HEK293 (cell line): ENCODE results near the gene GPR119.

Source experiments
- CTCF ChIA-PET: fragments of 350-600 bp; formaldehyde crosslinking; extraction: SDS; loops from one replicate; lab custom pipeline; 2021; ENCODE audit warnings: antibody characterized with exemption; lab: Yijun Ruan, JAX
- POLR2A ChIA-PET: fragments of 300-600 bp; formaldehyde crosslinking; extraction: SDS; loops from one replicate; lab custom pipeline; 2020; ENCODE audit warnings: antibody characterized with exemption, inconsistent platforms; lab: Yijun Ruan, JAX
- H3K27ac ChIP-seq: fragments of 200-500 bp; sonication (Bioruptor generic); 2 replicates; pipeline ENCODE4 v1.5.1; 2014; ENCODE audit warnings: low read depth, low read length, control low read depth, inconsistent platforms; ENCODE audit errors: extremely low read depth
- H3K36me3 ChIP-seq, 2 experiments: fragments of 200-500 bp in 1 of 2; sonication (Bioruptor generic) in 1 of 2; 1 replicate in 1 of 2; 2 replicates in 1 of 2; pipeline ENCODE4 v1.5.1; 2014 to 2017; ENCODE audit warnings: inconsistent platforms in 2 of 2, low read length in 2 of 2; ENCODE audit not compliant: control insufficient read depth in 2 of 2, insufficient read depth in 1 of 2
- H3K4me1 ChIP-seq: fragments of 200-500 bp; sonication (Bioruptor generic); 2 replicates; pipeline ENCODE4 v1.5.1; 2014; ENCODE audit warnings: mild to moderate bottlenecking, low read length, inconsistent platforms; ENCODE audit not compliant: control insufficient read depth, insufficient read depth
- H3K4me3 ChIP-seq: 2 replicates; pipeline ENCODE4 v1.5.1; 2011; ENCODE audit warnings: low read depth, mild to moderate bottlenecking, control low read depth, low read length, moderate library complexity
- H3K9me3 ChIP-seq: fragments of 200-500 bp; sonication (Bioruptor generic); 2 replicates; pipeline ENCODE4 v1.5.1; 2014; ENCODE audit warnings: low read depth, low read length, inconsistent platforms; ENCODE audit not compliant: control insufficient read depth, insufficient read depth
- BCL11A ChIP-seq: fragments of 450-650 bp; formaldehyde crosslinking; IDR thresholded peaks from 2 replicates; pipeline ENCODE4 v1.5.1; 2016; ENCODE audit warnings: low read depth, missing biosample characterization, missing genetic modification characterization
- HOXD13 ChIP-seq: sonication (generic); formaldehyde crosslinking; IDR thresholded peaks from 2 replicates; pipeline ENCODE4 v1.8.0; 2022; ENCODE audit warnings: missing genetic modification reagents, borderline replicate concordance
- OSR2 ChIP-seq: fragments of 450-650 bp; formaldehyde crosslinking; IDR thresholded peaks from 2 replicates; pipeline ENCODE4 v1.5.1; 2016; ENCODE audit warnings: missing biosample characterization, missing genetic modification characterization
- PRDM10 ChIP-seq: fragments of 450-650 bp; formaldehyde crosslinking; IDR thresholded peaks from 2 replicates; pipeline ENCODE4 v1.5.1; 2016; ENCODE audit warnings: missing biosample characterization, missing genetic modification characterization
- PRDM2 ChIP-seq: fragments of 450-650 bp; formaldehyde crosslinking; IDR thresholded peaks from 2 replicates; pipeline ENCODE4 v1.5.1; 2016; ENCODE audit warnings: missing biosample characterization, missing genetic modification characterization, borderline replicate concordance
- SETDB1 ChIP-seq: IDR thresholded peaks from one replicate; pipeline ENCODE4 v1.6.1; 2017; ENCODE audit warnings: mild to moderate bottlenecking, low read length, moderate library complexity, mixed read lengths; ENCODE audit not compliant: insufficient read length
- YY2 ChIP-seq: fragments of 450-650 bp; formaldehyde crosslinking; IDR thresholded peaks from 2 replicates; pipeline ENCODE4 v1.5.1; 2016; ENCODE audit warnings: missing biosample characterization, missing genetic modification characterization
- ZBTB17 ChIP-seq: fragments of 450-650 bp; formaldehyde crosslinking; IDR thresholded peaks from 2 replicates; pipeline ENCODE4 v1.5.1; 2016; ENCODE audit warnings: missing biosample characterization, missing genetic modification characterization
- ZBTB20 ChIP-seq: fragments of 450-650 bp; formaldehyde crosslinking; IDR thresholded peaks from 2 replicates; pipeline ENCODE4 v1.5.1; 2016; ENCODE audit warnings: missing biosample characterization, missing genetic modification characterization
- ZBTB21 ChIP-seq: fragments of 450-650 bp; formaldehyde crosslinking; IDR thresholded peaks from 2 replicates; pipeline ENCODE4 v1.5.1; 2017; ENCODE audit warnings: missing biosample characterization, missing genetic modification characterization
- ZFP37 ChIP-seq: fragments of 450-650 bp; formaldehyde crosslinking; IDR thresholded peaks from 2 replicates; pipeline ENCODE4 v1.5.1; 2016; ENCODE audit warnings: missing biosample characterization, missing genetic modification characterization
- ZFP69B ChIP-seq: fragments of 450-650 bp; formaldehyde crosslinking; IDR thresholded peaks from 2 replicates; pipeline ENCODE4 v1.5.1; 2016; ENCODE audit warnings: missing biosample characterization, missing genetic modification characterization
- ZNF112 ChIP-seq: fragments of 450-650 bp; formaldehyde crosslinking; IDR thresholded peaks from 2 replicates; pipeline ENCODE4 v1.5.0; 2017; ENCODE audit warnings: missing biosample characterization, missing genetic modification characterization
- ZNF140 ChIP-seq: fragments of 450-650 bp; formaldehyde crosslinking; IDR thresholded peaks from 2 replicates; pipeline ENCODE4 v1.5.1; 2016; ENCODE audit warnings: missing biosample characterization, missing genetic modification characterization
- ZNF169 ChIP-seq: fragments of 450-650 bp; formaldehyde crosslinking; IDR thresholded peaks from 2 replicates; pipeline ENCODE4 v1.5.1; 2016; ENCODE audit warnings: missing biosample characterization, missing genetic modification characterization
- ZNF202 ChIP-seq: fragments of 450-650 bp; formaldehyde crosslinking; IDR thresholded peaks from 2 replicates; pipeline ENCODE4 v1.5.1; 2016; ENCODE audit warnings: missing biosample characterization, missing genetic modification characterization, borderline replicate concordance
- ZNF211 ChIP-seq: fragments of 450-650 bp; formaldehyde crosslinking; IDR thresholded peaks from 2 replicates; pipeline ENCODE4 v1.5.1; 2016; ENCODE audit warnings: low read depth, missing biosample characterization, missing genetic modification characterization
- ZNF266 ChIP-seq: fragments of 450-650 bp; formaldehyde crosslinking; IDR thresholded peaks from 2 replicates; pipeline ENCODE4 v1.5.1; 2016; ENCODE audit warnings: missing biosample characterization, missing genetic modification characterization, low read depth
- ZNF311 ChIP-seq: fragments of 450-650 bp; formaldehyde crosslinking; IDR thresholded peaks from 2 replicates; pipeline ENCODE4 v1.5.1; 2017; ENCODE audit warnings: missing biosample characterization, missing genetic modification characterization, borderline replicate concordance
- ZNF394 ChIP-seq: fragments of 450-650 bp; formaldehyde crosslinking; IDR thresholded peaks from 2 replicates; pipeline ENCODE4 v1.5.1; 2016; ENCODE audit warnings: missing biosample characterization, missing genetic modification characterization, mild to moderate bottlenecking, moderate library complexity, borderline replicate concordance
- ZNF416 ChIP-seq: fragments of 450-650 bp; formaldehyde crosslinking; IDR thresholded peaks from 2 replicates; pipeline ENCODE4 v1.5.1; 2016; ENCODE audit warnings: missing biosample characterization, missing genetic modification characterization
- ZNF514 ChIP-seq: fragments of 450-650 bp; formaldehyde crosslinking; IDR thresholded peaks from 2 replicates; pipeline ENCODE4 v1.5.1; 2016; ENCODE audit warnings: missing biosample characterization, missing genetic modification characterization
- ZNF658 ChIP-seq: fragments of 450-650 bp; formaldehyde crosslinking; IDR thresholded peaks from 2 replicates; pipeline ENCODE4; 2016; ENCODE audit warnings: missing biosample characterization, missing genetic modification characterization
- ZNF76 ChIP-seq: fragments of 450-650 bp; formaldehyde crosslinking; IDR thresholded peaks from 2 replicates; pipeline ENCODE4; 2016; ENCODE audit warnings: low read depth, missing biosample characterization, missing genetic modification characterization, borderline replicate concordance
- ZXDB ChIP-seq: fragments of 450-650 bp; formaldehyde crosslinking; IDR thresholded peaks from 2 replicates; pipeline ENCODE4 v1.5.1; 2016; ENCODE audit warnings: missing biosample characterization, missing genetic modification characterization

The GPR119 gene

GRCh38 chrX:130418066-130418465 lies 32.6 kb upstream of the GPR119 start:
- POLR2A ChIA-PET = no interaction called here
- H3K4me1 ChIP-seq = no peaks in the 10 kb centered on the region
- H3K27ac ChIP-seq = no peak overlapping the region
- no peak overlapping the region for H3K4me3 ChIP-seq
- H3K9me3 ChIP-seq = no peaks in the 10 kb centered on the region
- CTCF ChIA-PET = no interaction called here
- TF ChIP-seq ZNF112 (tag by site-specific recombination) = no peak
- TF ChIP-seq ZNF416 (tag by site-specific recombination) = no peak
- H3K36me3 ChIP-seq = peaks cover 9 to 14% of the 10 kb centered on the region in 2 experiments; a peak in 2 of 3 replicates

- Histone ChIP-seq H3K4me1 (no peaks in the 10 kb centered on the region), H3K36me3 (peaks cover 12 to 23% of the 10 kb centered on the region in 2 experiments; a peak in 2 of 3 replicates), H3K27ac (no peak overlapping the region), H3K9me3 (no peaks in the 10 kb centered on the region), H3K4me3 (no peak overlapping the region)
- ChIA-PET CTCF (no interaction called here), POLR2A (no interaction called here)
- TF ChIP-seq ZNF266 (tag by site-specific recombination) = no peak
- TF ChIP-seq ZNF394 = no peak
- no peak for TF ChIP-seq BCL11A
- TF ChIP-seq ZNF658 (tag by site-specific recombination) = no peak
- TF ChIP-seq ZXDB (tag by site-specific recombination) = no peak
- no peak for TF ChIP-seq HOXD13 (CRISPR knock-in tag)
- no peak for TF ChIP-seq ZNF202 (tag by site-specific recombination)
Observed at GRCh38 chrX:130416785-130417184, 31.3 kb upstream of the GPR119 start.

- POLR2A ChIA-PET = interaction anchor here (1.1 kb wide), 1 partner anchor 13 kb away, joined by 3 read pairs; no protein-coding TSS in a partner anchor
- no peaks in the 10 kb centered on the region for H3K9me3 ChIP-seq
- no peak overlapping the region for H3K27ac ChIP-seq
- no peaks in the 10 kb centered on the region for H3K4me1 ChIP-seq
- CTCF ChIA-PET = no interaction called here
- peaks cover 16 to 38% of the 10 kb centered on the region in 2 experiments; a peak in 2 of 3 replicates for H3K36me3 ChIP-seq
- no peak overlapping the region for H3K4me3 ChIP-seq
- no peak for TF ChIP-seq SETDB1
- TF ChIP-seq ZNF169 (tag by site-specific recombination) = no peak
- TF ChIP-seq ZNF76 (tag by site-specific recombination) = no peak
- TF ChIP-seq ZNF211 = no peak
- no peak for TF ChIP-seq OSR2 (tag by site-specific recombination)
- TF ChIP-seq PRDM10 = no peak
- no peak for TF ChIP-seq PRDM2 (tag by site-specific recombination)
- TF ChIP-seq ZNF311 (tag by site-specific recombination) = no peak
- TF ChIP-seq ZBTB17 (tag by site-specific recombination) = no peak
- TF ChIP-seq ZBTB21 (tag by site-specific recombination) = no peak
- TF ChIP-seq ZFP69B = no peak
- no peak for TF ChIP-seq ZBTB20 (tag by site-specific recombination)
- no peak for TF ChIP-seq ZNF514 (tag by site-specific recombination)
- TF ChIP-seq ZNF140 = no peak
- TF ChIP-seq ZFP37 (tag by site-specific recombination) = no peak
- no peak for TF ChIP-seq YY2 (tag by site-specific recombination)
Observed at GRCh38 chrX:130415201-130415600, 29.7 kb upstream of the GPR119 start.
